ENCODE measurements around the gene CACNG6.
"Not testable (repeated sequence)": the region's sequence is repeated elsewhere in the genome, so short reads cannot be mapped to it uniquely, and the experiment has no call there.

Gene CACNG6

DNA sequence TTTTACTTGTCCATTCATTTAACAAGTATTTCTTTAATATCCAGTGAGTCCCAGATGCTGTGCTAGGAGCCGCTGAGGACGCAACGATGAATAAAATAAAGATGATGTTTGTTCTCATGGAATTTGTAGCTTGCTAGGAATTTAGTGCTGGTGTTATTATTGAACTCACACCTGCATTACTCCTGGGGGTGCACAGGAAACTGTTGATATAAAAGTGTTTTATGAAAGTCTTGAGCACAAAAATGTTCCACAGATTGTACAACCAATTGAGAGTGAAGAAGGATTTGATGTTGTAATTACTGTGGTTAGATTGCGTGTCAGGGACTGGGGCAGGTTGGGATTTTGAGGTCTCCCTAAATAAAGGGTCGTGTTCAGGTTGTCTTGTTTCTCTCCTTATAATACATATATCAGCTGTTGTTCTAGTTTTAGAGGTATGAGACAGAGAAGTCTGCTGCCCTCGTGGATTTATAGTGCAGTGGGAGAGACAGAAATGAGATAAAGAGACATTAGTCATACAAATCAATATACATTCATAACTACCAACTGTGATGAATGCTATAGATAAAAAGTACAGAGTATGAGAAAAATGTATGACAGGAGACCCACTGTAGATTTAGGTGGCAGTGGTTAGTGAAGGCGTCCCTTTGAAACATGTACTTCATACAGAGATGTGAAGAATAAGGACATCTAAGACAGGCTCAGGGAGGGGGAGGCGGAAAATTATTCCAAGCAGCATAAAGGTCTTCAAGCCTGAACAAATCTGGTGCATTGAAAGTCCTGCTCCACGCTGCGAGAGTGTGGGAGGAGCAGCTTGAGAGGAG lies 11.3 kb downstream of the CACNG6 start:
- no peak for DNase-seq

GRCh38 chr19:54009440-54009839 lies 18.0 kb downstream of the CACNG6 start:
- no peak for DNase-seq

DNA sequence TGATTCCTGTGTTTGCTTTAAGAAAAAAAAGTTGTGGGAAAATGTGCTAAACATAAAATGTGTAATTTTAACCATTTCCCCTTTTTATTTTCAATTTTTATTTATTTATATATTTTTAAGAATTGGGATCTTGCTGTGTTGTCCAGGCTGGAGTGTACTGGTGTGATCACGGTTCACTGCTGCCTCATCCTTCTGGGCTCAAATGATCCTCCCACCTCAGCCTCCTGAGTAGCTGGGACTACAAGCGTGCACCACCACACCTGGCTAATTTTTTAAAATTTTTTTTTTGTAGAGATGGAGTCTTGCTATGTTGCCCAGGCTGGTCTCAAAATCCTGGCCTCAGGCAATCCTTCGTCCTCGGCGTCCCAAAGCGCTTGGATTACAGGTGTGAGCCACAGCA lies 19.0 kb downstream of the CACNG6 start:
- no peak for DNase-seq

DNA sequence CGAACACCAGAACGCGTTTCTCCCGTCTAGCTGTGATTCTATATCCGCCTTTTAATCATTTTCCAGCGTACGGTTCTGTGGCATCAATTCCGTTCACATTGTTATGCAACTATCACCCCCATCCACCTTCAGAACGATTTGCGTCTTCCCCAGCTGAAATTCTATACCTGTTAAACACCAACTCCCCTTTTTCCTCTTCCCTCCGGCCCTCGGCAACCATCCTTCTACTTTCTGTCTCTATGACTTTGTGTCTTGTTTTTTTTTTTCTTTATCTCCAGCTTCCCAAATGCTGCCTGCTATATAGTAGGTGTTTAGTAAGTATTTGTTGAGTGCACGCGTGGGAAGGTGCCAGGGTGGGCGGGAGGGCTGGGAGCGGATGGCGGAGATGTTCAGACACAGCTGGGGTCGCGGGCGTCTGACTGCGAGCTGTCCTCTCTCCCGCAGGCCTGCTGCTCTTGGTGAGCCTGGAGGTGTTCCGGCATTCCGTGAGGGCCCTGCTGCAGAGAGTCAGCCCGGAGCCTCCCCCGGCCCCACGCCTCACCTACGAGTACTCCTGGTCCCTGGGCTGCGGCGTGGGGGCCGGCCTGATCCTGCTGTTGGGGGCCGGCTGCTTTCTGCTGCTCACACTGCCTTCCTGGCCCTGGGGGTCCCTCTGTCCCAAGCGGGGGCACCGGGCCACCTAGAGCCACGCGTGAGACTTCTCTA lies 20.2 kb downstream of the CACNG6 start:
- no peak for DNase-seq

DNA sequence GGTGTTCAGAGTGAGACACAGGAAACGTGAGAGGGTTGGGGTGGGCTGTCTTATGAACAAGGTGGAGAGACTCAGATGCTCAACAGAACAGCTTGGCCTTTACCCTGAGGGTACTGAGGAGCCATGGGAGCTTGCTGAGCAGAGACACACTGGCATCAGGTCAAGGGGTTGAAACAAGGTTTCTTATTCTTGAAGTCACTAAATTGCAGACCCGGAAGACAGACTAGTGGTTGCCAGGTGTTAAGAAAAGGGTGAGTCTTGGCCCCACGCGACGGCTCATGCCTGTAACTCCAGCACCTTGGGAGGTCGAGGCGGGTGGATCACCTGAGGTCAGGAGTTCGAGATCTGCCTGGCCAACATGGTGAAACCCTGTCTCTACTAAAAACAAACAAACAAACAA lies 22.4 kb downstream of the CACNG6 start:
- DNase-seq = no peak

GRCh38 chr19:54014920-54015560 lies 23.6 kb downstream of the CACNG6 start:
- DNase-seq = no peak

DNA sequence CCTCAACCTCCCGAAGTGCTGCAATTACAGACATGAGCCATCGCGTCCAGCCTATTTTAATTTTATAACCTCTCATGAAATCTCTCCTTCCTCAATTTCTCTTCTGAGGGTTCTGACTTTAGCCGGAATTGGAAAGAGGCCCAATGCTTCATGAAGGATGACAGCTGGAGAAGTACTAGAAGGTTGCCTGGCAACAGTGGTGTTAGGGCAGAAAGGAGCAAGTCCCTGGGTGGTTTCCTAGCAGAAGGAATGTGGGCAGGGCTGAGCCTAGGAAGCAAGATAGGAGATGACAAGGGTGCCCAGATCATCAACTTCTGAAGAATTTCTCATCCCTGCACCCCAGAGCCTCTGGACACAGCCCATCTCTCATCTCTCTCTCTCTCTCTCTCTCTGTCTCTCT lies 25.8 kb downstream of the CACNG6 start:
- DNase-seq = no peak

DNA sequence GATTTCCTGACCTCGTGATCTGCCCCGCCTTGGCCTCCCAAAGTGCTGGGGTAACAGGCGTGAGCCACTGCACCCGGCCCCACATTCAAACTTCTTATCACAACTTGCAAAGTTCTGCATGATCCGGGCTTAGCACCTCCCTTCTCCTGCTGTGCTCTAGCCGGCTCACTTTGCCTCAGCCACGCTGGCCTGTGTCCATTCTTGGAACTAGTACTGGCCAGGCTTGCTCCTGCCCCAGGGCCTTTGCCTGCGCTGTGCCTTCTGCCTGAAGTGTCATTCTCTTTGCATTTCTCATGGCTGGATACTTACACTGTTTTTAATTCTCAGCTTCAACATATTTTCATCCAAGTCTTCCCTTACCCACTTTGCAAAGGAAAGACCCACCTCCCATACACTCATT lies 29.9 kb downstream of the CACNG6 start:
- DNase-seq = no peak

DNA sequence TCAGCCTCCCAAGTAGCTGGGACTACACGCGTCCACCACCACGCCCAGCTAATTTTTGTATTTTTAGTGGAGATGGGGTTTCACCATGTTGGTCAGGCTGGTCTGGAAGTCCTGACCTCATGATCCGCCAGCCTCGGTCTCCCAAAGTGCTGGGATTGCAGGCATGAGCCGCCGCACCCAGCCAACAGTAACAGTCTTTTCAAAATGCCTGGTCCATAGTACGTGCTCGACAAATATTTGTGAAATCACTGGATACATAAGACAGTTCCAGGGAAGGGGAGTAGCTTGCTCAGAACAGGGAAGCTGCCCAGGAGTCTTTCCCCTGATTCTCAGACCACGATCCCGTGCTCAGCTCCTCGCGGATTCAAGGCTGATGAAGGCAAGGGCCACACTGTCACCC lies 30.5 kb downstream of the CACNG6 start:
- DNase-seq = no peak

DNA sequence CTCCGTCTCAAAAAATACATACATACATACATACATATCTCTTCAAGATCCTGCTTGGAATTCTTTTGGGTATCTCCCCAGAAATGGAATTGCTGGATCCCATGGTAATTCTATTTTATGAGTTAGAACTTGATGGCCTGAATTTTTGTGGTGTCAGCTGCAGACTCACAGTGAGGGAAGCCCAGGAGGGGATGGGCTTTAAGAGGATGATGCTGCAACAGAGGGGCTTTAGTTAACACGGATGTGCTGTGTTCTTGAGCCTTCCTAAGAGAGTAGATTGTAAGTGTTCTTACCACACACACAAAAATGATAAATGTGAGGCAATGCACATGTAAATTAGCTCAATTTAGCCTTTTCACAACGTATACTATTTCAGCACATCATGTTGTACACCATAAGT lies 31.8 kb downstream of the CACNG6 start:
- DNase-seq = no peak

- DNase-seq = no peak
These were observed 33.2 kb downstream of the CACNG6 start for GRCh38 chr19:54024660-54025059.

GRCh38 chr19:54026656-54027055 lies 35.2 kb downstream of the CACNG6 start:
- no peak for DNase-seq

GRCh38 chr19:54029301-54029700 lies 37.9 kb downstream of the CACNG6 start:
- DNase-seq = no peak

DNA sequence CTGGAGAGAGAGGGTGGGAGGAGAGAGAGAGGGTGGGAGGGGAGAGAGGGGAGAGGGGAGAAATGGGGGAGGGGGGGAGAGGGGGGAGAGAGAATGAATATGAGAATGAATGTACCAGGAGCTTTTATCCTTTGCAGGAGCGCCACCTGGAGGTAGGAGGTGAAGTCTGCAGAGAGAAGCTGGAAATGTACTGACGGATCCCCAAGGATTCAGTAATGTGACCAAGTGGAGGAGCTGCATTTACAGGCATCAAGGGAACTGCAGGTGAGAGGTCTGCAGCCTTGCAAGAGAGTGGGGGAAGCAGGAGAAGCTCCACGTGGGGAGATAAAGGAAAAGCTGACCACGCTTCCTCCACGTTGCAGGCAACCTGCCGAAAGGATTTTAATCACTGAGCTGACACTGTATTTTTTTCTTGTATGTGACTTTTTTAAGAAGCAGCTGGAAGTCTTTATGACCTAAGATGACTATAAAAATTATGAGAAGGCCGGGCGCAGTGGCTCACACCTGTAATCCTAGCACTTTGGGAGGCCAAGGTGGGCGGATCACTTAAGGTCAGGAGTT lies 38.6 kb downstream of the CACNG6 start:
- peak; percentile 46 for DNase-seq

DNA sequence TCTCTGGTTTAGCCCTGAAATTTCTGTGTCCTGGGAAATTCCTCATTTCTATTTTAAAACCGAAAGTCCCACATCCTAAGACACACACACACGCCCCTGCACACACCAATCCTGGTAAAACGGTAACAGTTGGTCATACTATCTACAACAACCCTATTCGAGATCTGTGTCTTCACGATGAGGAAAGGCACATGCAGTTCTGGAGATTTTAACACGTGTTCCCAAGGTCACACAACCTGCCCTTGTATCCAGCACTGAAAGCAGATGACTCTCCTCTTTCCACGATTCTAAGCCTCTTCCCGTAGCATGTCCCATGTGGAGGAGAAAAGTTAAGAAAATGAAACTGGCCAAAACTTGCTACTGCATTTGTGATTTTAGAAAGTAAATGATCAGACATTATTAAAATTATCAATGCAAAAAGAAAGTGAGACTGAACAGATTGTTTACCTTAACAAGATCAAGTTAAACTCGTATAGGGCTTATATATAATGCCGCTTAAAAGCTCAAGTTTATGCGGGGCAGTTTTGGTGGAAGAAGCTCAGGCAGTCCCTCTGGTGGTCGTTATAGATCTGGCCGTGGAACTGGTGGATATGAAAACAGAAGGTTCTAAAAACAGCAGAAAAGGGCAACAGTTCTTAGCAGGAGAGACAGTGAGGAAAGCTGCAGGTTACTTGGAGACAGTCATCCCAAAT lies 39.6 kb downstream of the CACNG6 start:
- DNase-seq = no peak

GRCh38 chr19:54035215-54036178 lies 44.1 kb downstream of the CACNG6 start:
- DNase-seq = no peak

GRCh38 chr19:54036542-54036941 lies 45.1 kb downstream of the CACNG6 start:
- not testable (repeated sequence) for DNase-seq

DNA sequence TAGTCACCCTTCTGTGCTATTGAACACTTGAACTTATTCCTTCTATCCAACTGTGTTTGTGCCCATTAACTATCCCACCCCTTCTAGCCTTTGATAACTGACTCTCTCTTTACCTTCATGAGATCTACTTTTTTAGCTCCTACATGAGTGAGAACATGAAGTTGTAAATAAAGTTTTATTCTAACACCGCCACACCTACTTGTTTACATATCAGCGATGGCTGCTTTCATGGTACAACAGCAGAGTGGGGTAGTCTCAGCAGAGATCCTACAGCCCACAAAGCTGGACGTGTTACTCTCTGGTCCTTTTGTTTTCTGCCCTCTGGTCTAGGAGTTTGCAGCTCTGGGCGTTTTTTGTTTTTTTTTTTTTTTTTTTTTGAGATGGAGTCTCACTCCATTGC lies 48.6 kb downstream of the CACNG6 start:
- DNase-seq = no peak

DNA sequence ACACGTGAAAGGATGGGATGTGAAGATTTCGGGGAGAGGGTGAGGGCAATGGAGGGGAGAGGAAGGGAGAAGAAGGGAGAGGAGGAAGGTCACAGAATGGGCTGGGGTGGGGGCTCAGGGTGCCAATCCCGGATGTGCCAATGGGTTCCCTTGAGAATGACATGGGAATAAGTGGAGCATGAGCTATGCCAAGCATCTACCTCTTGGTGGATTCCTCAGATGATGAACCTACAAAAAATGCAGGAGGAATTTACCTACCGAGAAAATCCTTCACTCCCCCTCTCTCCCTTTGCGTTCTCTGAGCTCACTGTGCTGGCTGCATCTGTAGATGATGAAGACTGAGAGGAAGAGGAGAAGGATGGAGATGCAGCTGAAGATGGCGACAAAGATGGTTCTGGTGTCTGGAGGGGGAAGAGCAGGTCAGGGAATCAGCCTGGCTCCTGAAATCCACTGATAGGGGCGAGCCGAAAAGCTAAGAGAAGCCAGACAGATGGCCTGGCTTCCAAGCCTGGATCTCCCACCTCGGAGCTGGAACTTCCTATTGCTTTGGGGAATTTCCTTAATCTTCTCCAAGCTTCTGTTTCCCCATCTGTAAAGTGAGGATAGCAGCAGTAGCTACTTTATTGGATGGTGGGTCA lies 50.7 kb downstream of the CACNG6 start:
- DNase-seq = no peak

DNA sequence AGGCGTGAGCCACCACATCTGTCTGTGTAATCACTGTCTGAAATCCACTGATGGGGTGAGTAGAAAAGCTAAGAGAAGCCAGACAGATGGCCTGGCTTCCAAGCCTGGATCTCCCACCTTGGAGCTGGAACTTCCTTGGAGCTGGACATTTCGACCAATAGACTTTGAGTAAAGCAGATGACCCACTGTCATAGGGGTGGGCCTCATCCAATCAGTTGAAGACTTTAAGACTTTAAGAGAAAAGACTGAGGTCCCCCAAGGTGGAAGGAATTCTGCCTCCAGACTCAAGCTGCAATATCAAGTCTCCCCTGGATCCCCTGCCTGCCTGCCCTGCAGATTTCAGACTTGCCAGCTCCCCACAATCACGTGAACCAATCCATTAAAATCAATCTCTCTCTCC lies 51.6 kb downstream of the CACNG6 start:
- DNase-seq = no peak

DNA sequence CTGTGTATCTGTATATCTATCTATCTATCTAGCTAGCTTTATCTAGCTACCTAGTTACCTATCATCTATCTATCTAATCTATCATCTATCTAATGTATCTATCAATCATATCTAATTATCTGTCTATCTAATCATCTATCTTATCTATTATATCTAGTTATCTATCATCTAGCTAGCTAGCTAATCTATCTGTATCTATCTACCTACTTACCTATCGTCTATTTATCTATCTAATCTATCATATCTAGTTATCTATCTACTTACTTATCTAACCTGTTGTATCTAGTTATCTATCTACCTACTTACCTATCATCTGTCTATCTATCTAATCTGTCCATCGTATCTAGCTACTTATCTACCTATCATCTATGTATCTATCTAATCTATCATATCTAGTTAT lies 54.3 kb downstream of the CACNG6 start:
- DNase-seq = no peak
